H1 (cell line): ENCODE data around the gene NETO1. TPM values are rescaled to one million over a fixed set of nuclear protein-coding genes. Genes with fewer than 3 reads are reported as not detected.

ENCODE experiments used
- BCL11A ChIP-seq, 2 experiments: IDR thresholded peaks; one replicate each; pipeline ENCODE4 v1.6.1; 2011; ENCODE audit warnings: low read depth in 2 of 2, low read length in 2 of 2, mild to moderate bottlenecking in 2 of 2
- KDM1A ChIP-seq: fragments of 200-600, 300-600 bp; sonication (generic); IDR thresholded peaks from 2 replicates; pipeline ENCODE4 v1.7.1; 2016; ENCODE audit warnings: mild to moderate bottlenecking, low read length, borderline replicate concordance
- RBBP5 ChIP-seq: IDR thresholded peaks from 2 replicates; pipeline ENCODE4 v1.7.1; 2012; ENCODE audit warnings: low read depth, mild to moderate bottlenecking, inconsistent platforms, low read length, moderate library complexity, borderline replicate concordance
- RFX5 ChIP-seq: IDR thresholded peaks from 2 replicates; pipeline ENCODE4 v1.6.1; 2011; ENCODE audit warnings: low read depth, low read length, improper control_type of control experiment, borderline replicate concordance
- TBP ChIP-seq: IDR thresholded peaks from 2 replicates; pipeline ENCODE4 v1.6.1; 2011; ENCODE audit warnings: low read depth, low read length, improper control_type of control experiment
- polyA plus RNA-seq, 7 experiments: library from polyadenylated mRNA; depleted of rRNA in 3 of 7; stranded (reverse) in 5 of 7; unstranded in 2 of 7; fragments of >200 nt in 5 of 7; fragments of 200-250 nt in 2 of 7; gene quantifications; 1 replicate in 5 of 7; 2 replicates in 1 of 7; 4 replicates in 1 of 7; pipeline versions ENCODE4 v1.2.1 to v1.2.3, GENCODE V29; 2011 to 2013; ENCODE audit warnings: missing spikeins in 2 of 7, mixed read lengths in 2 of 7
- total RNA-seq: library from RNA; stranded (reverse); fragmentation: NEBNext Ultra II Directional; extraction: Animal tissue kit (Norgen Biotek cat#: 25700); gene quantifications from 2 replicates; pipeline ENCODE4 v1.2.1, GENCODE V29; 2021
- TF ChIP-seq, protein P1 (sequence below): fragments of 300-600 bp; sonication (generic); IDR thresholded peaks from 2 replicates; pipeline ENCODE4 v1.7.1; 2012; ENCODE audit warnings: low read length, moderate library complexity, mild to moderate bottlenecking, inconsistent platforms; ENCODE audit not compliant: insufficient replicate concordance
- TF ChIP-seq, protein P2 (sequence below), 3 experiments: IDR thresholded peaks; 1 replicate in 2 of 3; 2 replicates in 1 of 3; pipeline versions ENCODE4 v1.5.1 to v1.6.1; 2011; ENCODE audit warnings: low read length in 3 of 3, mild to moderate bottlenecking in 3 of 3, inconsistent platforms in 2 of 3, low read depth in 1 of 3, moderate library complexity in 1 of 3; ENCODE audit not compliant: insufficient read depth in 1 of 3; ENCODE audit errors: control extremely low read depth in 1 of 3

NETO1 gene
- total and polyA plus RNA-seq, 2 of the 8 experiments (the other 6 are each of a cell fraction or from before 2014, with no cell fraction given) = 3.0 to 19.3 TPM

DNA sequence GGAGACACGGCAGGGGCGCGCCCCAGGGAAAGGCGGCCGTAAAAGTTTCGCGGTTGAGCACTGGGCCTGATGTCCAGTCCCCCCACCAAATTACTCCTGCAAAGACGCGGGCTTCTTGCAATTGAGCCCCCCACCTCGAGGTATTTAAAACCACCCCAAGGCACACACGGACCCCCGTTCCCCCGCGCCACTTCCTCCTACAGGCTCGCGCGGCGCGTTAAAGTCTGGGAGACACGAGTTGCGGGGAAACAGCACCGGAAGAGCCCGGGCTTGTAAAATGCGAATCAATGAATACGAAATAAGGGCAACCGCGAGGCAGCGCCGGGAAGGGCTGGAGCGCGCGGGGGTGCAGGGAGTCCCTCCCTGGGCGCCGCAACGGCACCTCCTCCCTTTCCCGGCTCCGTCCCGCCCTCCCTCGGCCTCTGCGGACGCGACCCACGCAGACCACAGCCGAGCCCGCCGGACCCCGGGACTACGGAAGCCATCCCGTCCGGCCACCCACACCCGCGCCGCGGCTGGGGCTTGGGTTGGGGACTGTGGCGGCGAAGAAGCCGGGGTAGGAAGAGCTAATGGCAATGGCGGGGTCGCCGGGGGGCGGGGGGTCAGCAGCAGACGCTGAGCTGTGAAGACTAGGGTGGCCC is 918 bp upstream of the NETO1 start (continued):
- no peak for TF ChIP-seq BCL11A (IDR thresholded peaks at IDR 0.05; ENCODE audit: low read depth in 2 of 2, low read length in 2 of 2)
- TF ChIP-seq, protein P1, sequence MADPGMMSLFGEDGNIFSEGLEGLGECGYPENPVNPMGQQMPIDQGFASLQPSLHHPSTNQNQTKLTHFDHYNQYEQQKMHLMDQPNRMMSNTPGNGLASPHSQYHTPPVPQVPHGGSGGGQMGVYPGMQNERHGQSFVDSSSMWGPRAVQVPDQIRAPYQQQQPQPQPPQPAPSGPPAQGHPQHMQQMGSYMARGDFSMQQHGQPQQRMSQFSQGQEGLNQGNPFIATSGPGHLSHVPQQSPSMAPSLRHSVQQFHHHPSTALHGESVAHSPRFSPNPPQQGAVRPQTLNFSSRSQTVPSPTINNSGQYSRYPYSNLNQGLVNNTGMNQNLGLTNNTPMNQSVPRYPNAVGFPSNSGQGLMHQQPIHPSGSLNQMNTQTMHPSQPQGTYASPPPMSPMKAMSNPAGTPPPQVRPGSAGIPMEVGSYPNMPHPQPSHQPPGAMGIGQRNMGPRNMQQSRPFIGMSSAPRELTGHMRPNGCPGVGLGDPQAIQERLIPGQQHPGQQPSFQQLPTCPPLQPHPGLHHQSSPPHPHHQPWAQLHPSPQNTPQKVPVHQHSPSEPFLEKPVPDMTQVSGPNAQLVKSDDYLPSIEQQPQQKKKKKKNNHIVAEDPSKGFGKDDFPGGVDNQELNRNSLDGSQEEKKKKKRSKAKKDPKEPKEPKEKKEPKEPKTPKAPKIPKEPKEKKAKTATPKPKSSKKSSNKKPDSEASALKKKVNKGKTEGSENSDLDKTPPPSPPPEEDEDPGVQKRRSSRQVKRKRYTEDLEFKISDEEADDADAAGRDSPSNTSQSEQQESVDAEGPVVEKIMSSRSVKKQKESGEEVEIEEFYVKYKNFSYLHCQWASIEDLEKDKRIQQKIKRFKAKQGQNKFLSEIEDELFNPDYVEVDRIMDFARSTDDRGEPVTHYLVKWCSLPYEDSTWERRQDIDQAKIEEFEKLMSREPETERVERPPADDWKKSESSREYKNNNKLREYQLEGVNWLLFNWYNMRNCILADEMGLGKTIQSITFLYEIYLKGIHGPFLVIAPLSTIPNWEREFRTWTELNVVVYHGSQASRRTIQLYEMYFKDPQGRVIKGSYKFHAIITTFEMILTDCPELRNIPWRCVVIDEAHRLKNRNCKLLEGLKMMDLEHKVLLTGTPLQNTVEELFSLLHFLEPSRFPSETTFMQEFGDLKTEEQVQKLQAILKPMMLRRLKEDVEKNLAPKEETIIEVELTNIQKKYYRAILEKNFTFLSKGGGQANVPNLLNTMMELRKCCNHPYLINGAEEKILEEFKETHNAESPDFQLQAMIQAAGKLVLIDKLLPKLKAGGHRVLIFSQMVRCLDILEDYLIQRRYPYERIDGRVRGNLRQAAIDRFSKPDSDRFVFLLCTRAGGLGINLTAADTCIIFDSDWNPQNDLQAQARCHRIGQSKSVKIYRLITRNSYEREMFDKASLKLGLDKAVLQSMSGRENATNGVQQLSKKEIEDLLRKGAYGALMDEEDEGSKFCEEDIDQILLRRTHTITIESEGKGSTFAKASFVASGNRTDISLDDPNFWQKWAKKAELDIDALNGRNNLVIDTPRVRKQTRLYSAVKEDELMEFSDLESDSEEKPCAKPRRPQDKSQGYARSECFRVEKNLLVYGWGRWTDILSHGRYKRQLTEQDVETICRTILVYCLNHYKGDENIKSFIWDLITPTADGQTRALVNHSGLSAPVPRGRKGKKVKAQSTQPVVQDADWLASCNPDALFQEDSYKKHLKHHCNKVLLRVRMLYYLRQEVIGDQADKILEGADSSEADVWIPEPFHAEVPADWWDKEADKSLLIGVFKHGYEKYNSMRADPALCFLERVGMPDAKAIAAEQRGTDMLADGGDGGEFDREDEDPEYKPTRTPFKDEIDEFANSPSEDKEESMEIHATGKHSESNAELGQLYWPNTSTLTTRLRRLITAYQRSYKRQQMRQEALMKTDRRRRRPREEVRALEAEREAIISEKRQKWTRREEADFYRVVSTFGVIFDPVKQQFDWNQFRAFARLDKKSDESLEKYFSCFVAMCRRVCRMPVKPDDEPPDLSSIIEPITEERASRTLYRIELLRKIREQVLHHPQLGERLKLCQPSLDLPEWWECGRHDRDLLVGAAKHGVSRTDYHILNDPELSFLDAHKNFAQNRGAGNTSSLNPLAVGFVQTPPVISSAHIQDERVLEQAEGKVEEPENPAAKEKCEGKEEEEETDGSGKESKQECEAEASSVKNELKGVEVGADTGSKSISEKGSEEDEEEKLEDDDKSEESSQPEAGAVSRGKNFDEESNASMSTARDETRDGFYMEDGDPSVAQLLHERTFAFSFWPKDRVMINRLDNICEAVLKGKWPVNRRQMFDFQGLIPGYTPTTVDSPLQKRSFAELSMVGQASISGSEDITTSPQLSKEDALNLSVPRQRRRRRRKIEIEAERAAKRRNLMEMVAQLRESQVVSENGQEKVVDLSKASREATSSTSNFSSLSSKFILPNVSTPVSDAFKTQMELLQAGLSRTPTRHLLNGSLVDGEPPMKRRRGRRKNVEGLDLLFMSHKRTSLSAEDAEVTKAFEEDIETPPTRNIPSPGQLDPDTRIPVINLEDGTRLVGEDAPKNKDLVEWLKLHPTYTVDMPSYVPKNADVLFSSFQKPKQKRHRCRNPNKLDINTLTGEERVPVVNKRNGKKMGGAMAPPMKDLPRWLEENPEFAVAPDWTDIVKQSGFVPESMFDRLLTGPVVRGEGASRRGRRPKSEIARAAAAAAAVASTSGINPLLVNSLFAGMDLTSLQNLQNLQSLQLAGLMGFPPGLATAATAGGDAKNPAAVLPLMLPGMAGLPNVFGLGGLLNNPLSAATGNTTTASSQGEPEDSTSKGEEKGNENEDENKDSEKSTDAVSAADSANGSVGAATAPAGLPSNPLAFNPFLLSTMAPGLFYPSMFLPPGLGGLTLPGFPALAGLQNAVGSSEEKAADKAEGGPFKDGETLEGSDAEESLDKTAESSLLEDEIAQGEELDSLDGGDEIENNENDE = no peak
- no peak; the same call in 1 of the 2 replicates for TF ChIP-seq RBBP5
- no peak for TF ChIP-seq RFX5
- TF ChIP-seq, protein P2, sequence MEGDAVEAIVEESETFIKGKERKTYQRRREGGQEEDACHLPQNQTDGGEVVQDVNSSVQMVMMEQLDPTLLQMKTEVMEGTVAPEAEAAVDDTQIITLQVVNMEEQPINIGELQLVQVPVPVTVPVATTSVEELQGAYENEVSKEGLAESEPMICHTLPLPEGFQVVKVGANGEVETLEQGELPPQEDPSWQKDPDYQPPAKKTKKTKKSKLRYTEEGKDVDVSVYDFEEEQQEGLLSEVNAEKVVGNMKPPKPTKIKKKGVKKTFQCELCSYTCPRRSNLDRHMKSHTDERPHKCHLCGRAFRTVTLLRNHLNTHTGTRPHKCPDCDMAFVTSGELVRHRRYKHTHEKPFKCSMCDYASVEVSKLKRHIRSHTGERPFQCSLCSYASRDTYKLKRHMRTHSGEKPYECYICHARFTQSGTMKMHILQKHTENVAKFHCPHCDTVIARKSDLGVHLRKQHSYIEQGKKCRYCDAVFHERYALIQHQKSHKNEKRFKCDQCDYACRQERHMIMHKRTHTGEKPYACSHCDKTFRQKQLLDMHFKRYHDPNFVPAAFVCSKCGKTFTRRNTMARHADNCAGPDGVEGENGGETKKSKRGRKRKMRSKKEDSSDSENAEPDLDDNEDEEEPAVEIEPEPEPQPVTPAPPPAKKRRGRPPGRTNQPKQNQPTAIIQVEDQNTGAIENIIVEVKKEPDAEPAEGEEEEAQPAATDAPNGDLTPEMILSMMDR (IDR thresholded peaks at IDR 0.05; ENCODE audit: control extremely low read depth in 1 of 3, insufficient read depth in 1 of 3, low read depth in 1 of 3, low read length in 3 of 3) = no peak
- TF ChIP-seq KDM1A = no peak
- TF ChIP-seq TBP = no peak
